Activated gamma-delta T cell treated with Interleukin-2 at 50 U/mL for 16 hours (primary cell): Measurements from ENCODE around the gene POLR3A.
"Not testable (repeated sequence)": the region's sequence is repeated elsewhere in the genome, so short reads cannot be mapped to it uniquely, and the experiment has no call there.

Experiments used
- DNase-seq: peaks from one replicate; pipeline ENCODE4 v3.0.0-alpha.2; 2020

POLR3A gene

DNA sequence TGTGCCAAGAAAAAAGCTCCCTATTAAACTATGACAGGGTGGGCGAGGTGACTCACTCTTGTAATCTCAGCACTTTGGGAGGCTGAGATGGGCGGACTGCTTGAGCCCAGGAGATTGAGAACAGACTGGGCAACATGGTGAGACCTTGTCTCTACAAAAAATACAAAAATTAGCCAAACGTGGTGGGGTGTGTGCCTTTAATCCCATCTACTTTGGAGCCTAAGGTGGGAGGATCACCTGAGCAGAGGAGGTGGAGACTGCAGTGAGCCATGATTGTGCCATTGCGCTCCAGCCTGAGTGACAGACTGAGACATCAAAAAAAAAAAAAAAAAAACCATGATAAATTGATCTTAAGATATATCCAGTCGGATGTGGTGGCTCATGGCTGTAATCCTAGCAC is 11.5 kb downstream of the POLR3A start:
- DNase-seq = no peak

GRCh38 chr10:78015546-78015945 is 13.8 kb downstream of the POLR3A start:
- DNase-seq = no peak

- DNase-seq = no peak
Observed at GRCh38 chr10:78013564-78013963, 15.8 kb downstream of the POLR3A start.

- DNase-seq = no peak
Observed at GRCh38 chr10:78011065-78011464, 18.2 kb downstream of the POLR3A start.

DNA sequence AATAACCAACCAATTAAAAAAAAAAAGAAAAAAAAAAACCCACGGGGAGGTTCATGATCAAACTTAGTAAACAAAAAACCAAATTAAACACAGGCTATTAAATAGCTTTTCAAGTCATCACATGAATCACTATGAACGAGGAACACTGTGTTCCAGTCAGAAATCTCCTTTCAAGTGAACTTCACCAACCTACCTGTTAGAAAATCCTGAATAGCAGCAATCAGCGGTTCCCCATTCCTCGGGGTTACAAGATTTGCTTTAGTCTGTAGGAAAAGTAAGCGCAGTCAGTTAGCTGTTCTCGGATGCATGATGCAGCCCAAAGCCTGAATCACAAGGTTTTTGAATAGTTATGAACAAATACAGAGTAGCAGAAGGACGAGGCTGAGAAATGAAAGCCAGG is 19.0 kb downstream of the POLR3A start:
- DNase-seq = no peak

- DNase-seq = no peak
Observed at GRCh38 chr10:78009662-78010061, 19.7 kb downstream of the POLR3A start.

- no peak for DNase-seq
Observed at GRCh38 chr10:78007172-78007571, 22.1 kb downstream of the POLR3A start.

DNA sequence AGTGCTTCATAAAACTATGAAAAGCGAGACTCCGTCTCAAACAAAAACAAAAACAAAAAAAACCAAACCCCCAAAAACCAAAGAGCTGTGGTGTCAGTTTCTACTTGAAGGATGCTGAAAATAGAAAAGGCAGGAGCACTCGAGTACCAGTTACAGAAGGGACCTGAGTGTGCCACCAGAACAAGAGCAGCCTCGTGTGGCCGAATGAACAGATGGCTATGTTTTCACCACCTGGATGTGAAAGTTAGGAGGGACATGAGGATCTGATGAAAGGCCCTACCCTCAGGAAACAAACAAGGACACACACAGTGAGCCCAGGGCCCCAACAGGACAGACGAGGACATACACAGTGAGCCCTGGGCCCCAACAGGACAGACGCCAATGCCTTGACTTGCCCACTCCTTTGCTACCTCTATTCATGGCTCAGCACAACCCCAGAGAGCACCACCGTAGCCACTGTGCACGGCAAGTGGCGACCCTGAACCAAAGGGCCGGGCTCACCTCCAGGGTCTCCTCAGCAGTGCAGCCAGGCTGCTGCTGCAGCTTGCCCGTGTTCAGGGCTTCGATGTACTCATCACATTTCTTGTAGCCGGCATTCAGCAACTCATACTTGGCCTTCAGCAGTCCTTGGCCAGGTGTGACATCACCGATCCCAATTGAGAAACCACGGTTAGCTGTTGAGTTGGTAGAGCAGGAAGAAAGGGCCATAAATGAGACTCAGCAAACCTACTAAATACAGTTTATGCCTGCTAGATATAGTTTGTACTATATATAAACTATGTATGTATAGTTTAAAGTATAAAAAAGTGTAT is 24.9 kb downstream of the POLR3A start:
- DNase-seq = no peak

GRCh38 chr10:78002541-78003288 is 26.6 kb downstream of the POLR3A start:
- DNase-seq = no peak

DNA sequence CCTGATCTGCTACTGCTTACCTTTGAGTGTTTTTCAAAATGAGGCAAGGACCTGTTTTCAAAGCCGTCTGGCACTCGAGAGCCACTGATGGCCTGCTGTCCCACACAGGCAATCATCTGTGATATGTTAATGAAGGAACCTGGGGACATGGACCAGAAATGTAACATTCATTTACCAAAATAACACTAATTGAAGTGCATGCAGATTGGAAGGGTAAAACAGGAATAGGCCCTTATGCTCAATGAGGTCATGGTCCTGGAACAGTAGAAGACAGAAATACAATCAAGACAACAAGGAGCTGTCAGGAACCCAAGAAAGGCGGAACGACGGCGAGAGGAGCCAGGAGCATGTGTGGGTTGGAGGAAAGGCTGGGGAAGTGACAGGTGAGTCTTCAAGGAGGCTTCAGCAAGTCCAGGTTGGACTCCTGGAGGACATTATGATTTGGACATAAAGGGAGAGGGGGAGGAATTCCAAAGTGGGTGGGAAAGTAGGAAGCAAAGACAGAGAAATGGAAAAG is 28.3 kb downstream of the POLR3A start:
- DNase-seq = no peak

GRCh38 chr10:78000206-78000605 is 29.1 kb downstream of the POLR3A start:
- DNase-seq = no peak

- not testable (repeated sequence) for DNase-seq
Observed at GRCh38 chr10:77998780-77999179, 30.5 kb downstream of the POLR3A start.

DNA sequence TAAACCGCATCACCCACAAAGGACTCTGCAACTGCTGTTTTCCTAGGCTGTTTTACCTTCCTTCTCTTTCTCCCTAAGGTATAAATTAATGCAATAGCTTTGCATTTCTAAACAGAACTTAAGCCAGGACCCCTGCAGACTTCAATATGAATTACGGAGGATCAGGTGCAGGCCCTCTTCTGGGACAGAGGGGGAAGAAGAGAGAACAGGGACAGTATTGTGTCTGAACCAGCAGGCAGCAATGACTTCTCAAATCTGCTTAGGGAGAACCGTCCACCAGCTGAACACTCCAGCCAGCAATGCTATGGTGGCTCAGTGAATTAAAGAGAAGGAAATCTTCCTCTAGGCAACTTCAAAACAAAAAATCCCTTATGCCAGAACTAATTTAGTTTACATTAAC is 35.7 kb downstream of the POLR3A start:
- DNase-seq = no peak

DNA sequence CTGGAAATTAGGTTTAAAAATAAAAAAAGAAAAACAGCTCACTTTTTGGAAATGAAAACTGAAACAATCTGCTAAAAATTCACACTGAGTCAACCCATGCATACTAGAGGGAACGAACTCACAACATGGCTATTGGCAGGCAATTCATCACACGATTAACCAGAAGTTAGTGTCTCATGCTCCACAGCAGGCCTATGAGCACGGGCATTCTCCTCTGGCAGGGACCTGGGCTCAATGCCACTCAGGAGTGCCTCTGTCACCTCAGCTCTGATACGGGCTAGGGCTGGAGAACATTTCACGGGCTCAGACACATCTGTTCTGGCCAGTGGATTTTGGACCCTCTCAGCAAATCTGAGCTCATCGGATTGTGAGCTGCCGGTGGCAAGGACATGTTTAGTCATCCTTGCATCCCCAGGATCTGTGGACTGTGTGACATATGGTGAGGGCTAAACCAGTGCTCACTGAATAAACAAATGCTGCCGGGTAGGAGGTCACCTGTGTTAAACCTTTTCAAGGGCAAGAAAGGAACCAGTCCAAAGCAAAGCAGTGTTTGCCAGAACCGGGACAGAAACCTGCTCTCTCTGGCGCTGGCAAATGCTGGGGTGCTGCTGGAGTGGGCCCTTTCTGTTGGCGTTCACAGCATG is 40.1 kb downstream of the POLR3A start:
- no peak for DNase-seq

- DNase-seq = no peak
Observed at GRCh38 chr10:77987671-77988255, 41.6 kb downstream of the POLR3A start.

DNA sequence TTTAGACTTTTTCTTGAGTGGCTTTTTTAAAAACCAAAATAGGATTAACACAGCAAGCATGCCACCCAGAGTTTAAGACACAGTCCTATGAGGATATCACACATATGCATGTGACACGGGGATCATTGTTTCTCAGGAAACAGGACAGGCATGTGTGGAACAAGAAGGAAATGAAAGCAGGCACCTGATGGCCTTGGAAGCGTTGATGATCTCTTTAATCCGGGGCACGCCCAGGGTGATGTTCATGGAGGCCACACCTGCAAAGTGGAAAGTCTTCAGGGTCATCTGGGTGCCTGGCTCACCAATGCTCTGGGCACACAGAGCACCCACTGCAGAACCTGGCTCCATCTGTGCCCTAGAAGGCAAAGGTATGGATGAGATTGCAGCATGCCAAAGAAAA is 44.3 kb downstream of the POLR3A start:
- no peak for DNase-seq

DNA sequence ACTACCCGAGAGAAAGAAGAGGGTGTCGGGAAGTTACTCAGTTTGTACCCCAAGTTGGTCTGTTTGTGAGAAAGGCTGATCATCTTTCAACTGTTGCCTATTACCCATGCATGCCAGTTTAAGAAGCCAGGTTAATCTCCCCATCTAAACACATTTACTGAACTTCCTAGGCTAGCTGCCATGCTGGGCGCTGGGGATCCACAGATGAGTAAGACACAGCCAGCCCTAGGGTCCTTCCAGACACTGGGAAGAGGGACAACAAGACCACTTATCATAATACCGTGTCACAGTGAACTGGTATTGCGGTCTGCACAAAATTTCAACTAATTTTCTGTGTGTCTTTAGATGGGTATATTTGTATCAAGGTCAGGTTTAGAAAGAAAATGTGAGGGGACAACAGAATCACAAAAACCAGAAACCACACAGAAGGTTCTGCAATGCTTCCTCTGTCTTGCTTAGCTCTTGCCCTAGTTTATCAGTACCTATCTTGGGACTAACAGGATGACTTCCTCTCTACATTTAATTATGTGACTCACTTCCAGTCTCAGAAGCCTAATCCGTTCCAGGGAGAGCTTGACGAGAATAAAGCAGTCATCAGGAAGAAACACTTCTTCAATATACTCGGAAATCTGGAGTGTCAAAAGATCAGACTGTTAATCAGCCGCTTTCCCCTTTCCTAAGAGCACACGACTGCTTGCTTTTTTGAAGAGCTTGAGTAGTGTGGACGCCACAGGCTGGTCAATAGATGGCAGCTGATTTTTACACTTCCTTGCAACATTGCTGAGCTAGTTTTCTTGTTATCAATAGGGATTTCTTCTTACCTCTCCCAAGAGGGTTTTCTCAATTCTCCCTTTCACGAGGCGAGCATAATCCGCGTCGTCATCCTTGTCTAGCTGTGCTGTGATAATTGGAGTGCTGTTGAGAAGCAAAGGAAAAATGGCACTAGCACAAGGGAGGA is 45.7 kb downstream of the POLR3A start:
- DNase-seq = no peak

DNA sequence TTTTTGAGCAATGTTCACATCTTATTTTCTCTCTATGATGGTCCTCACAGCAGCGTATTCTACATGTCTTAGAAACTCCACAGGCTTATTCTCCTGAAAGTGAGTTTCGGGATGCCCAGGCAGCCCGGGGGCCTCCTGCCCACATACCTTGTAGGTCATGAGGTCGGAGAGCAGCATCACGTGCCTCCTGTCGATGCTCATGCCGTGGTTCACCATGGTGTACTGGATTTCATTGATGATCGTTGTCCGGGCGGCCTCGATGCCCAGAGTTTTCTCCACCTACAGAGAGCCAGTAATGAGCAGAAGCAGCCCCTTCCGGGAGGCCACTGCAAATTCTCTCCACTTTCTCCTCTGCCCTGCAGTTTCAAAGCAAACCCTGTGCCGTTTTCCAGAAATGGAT is 48.0 kb downstream of the POLR3A start:
- DNase-seq = no peak

DNA sequence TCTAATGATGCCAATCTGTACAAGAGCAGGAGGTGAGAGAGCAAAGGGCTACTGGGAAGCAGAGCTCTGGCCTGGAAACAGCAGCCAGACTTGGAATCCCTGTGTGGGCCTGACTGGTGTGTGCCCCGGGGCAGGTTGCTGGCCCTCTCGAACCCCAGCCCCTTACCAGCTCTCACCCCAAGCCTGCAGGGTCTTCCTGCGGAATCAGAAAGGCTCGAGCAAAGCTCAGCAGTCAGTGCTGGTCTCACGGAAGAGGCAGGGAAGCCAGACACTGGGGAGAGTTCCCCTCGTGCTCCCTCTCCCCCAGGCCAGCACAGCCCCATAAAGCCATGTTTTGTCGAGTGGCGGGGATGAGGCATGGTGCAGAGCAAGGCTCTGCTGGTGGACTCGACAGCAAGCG is 50.1 kb downstream of the POLR3A start:
- DNase-seq = no peak

GRCh38 chr10:77978360-77978759 is 51.0 kb downstream of the POLR3A start:
- DNase-seq = no peak

DNA sequence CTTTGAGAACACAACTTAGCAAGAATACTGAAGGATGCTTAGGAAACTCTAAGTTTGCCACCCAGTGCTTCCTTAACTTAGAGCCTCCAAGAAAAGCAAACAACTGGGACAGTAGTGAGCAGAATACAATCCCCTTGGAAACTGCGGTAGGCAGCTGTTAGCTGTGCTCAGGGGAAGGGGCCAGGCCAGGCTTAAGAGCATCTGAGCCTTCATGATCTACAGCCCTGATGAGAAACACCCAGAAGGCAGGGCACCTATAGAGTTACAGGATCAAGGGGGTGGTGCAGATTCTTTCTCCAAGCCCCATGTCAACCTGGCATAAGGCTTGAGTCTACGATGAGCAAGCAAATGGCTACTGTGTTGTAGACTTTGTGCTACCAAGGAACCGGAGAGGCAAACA is 51.4 kb downstream of the POLR3A start:
- no peak for DNase-seq

- no peak for DNase-seq
Observed at GRCh38 chr10:77977016-77977415, 52.3 kb downstream of the POLR3A start.
